GM19193 (cell line): ENCODE measurements around the gene METTL24.

Experiments
- POLR2A ChIP-seq: IDR thresholded peaks from 4 replicates; pipeline ENCODE4 v1.6.1; 2011; ENCODE audit not compliant: insufficient read depth, insufficient read length; ENCODE audit errors: extremely low read depth

METTL24 gene

GRCh38 chr6:110357664-110358552 is at the start of gene METTL24:
METTL24 (minus strand) TSS chr6:110358349; CDS start chr6:110358272, 77 bp downstream.
- no peak for TF ChIP-seq POLR2A

GRCh38 chr6:110404607-110405006 is 46.5 kb upstream of the METTL24 start:
- TF ChIP-seq POLR2A, result no peak

- TF ChIP-seq POLR2A, result no peak
These were observed 43.5 kb upstream of the METTL24 start for GRCh38 chr6:110401585-110402176.

- no peak for TF ChIP-seq POLR2A
These were observed 42.1 kb upstream of the METTL24 start for GRCh38 chr6:110400208-110400607.

GRCh38 chr6:110399219-110400071 is 41.3 kb upstream of the METTL24 start:
- no peak for TF ChIP-seq POLR2A

GRCh38 chr6:110398778-110399177 is 40.6 kb upstream of the METTL24 start:
- TF ChIP-seq POLR2A, result no peak

GRCh38 chr6:110395221-110395620 is 37.1 kb upstream of the METTL24 start:
- no peak for TF ChIP-seq POLR2A

GRCh38 chr6:110394409-110394808 is 36.3 kb upstream of the METTL24 start:
- TF ChIP-seq POLR2A, result no peak

GRCh38 chr6:110392727-110393126 is 34.6 kb upstream of the METTL24 start:
- no peak for TF ChIP-seq POLR2A

- no peak for TF ChIP-seq POLR2A
These were observed 32.3 kb upstream of the METTL24 start for GRCh38 chr6:110390404-110390803.

- TF ChIP-seq POLR2A, result no peak
These were observed 31.7 kb upstream of the METTL24 start for GRCh38 chr6:110389689-110390382.

GRCh38 chr6:110387986-110388385 is 29.8 kb upstream of the METTL24 start:
- no peak for TF ChIP-seq POLR2A

GRCh38 chr6:110385458-110385863 is 27.3 kb upstream of the METTL24 start:
- TF ChIP-seq POLR2A, result no peak

- TF ChIP-seq POLR2A, result no peak
These were observed 20.4 kb upstream of the METTL24 start for GRCh38 chr6:110378552-110378951.
